IMR-90 (cell line): ENCODE measurements around the gene SERPINE2. TPM values are rescaled to one million over a fixed set of nuclear protein-coding genes. Genes with fewer than 3 reads are reported as not detected.
A peak's percentile ranks its signal among the peaks of the same experiment; 100 is the strongest.

ENCODE experiments used
- ATAC-seq: fragments of 200-7000 bp; cut with Tn5 transposase; 2 replicates; pipeline ENCODE4 v1.9.1; 2020; ENCODE audit warnings: low read depth, mild to moderate bottlenecking, moderate library complexity
- BruUV-seq: library from RNA; stranded (reverse); fragments of 400-500 nt; replicated peaks from 2 replicates; lab custom pipeline; 2021; lab: Mats Ljungman, UMichigan
- CTCF ChIA-PET: fragments of 300-600 bp; formaldehyde crosslinking; extraction: SDS; loops from one replicate; lab custom pipeline; 2021; ENCODE audit warnings: antibody characterized with exemption; lab: Yijun Ruan, JAX
- POLR2A ChIA-PET: fragments of 300-600 bp; sonication (Branson Sonifier 250); formaldehyde crosslinking; loops from one replicate; lab custom pipeline; 2022; ENCODE audit warnings: antibody characterized with exemption; ENCODE audit not compliant: unreplicated experiment; lab: Charles Lee
- DNase-seq: peaks from one replicate; pipeline ENCODE4 v3.0.0; 2013
- H2AFZ ChIP-seq: replicated peaks from 2 replicates; pipeline ENCODE3; 2013; ENCODE audit warnings: low read length, mild to moderate bottlenecking; ENCODE audit not compliant: poor library complexity
- H2AK5ac ChIP-seq: 2 replicates; pipeline ENCODE4 v1.6.1; 2013; ENCODE audit warnings: low read depth, low read length, inconsistent platforms
- H2AK9ac ChIP-seq: replicated peaks from 2 replicates; pipeline ENCODE3; 2013; ENCODE audit warnings: mild to moderate bottlenecking, low read depth, low read length, moderate library complexity; ENCODE audit not compliant: poor library complexity
- H2BK120ac ChIP-seq: 2 replicates; pipeline ENCODE4 v1.6.1; 2013; ENCODE audit warnings: low read depth, low read length, inconsistent platforms
- H2BK15ac ChIP-seq: 3 replicates; pipeline ENCODE4 v1.6.1; 2013; ENCODE audit warnings: low read depth, low read length, inconsistent platforms
- H2BK20ac ChIP-seq: 2 replicates; pipeline ENCODE4 v1.6.1; 2013; ENCODE audit warnings: low read depth, mild to moderate bottlenecking, inconsistent platforms, low read length, moderate library complexity
- H2BK5ac ChIP-seq: 2 replicates; pipeline ENCODE4 v1.6.1; 2013; ENCODE audit warnings: mild to moderate bottlenecking, low read depth, low read length, inconsistent platforms; ENCODE audit not compliant: poor library complexity, severe bottlenecking
- H3K14ac ChIP-seq: replicated peaks from 2 replicates; pipeline ENCODE4 v1.6.1; 2013; ENCODE audit warnings: low read depth, low read length, inconsistent platforms
- H3K18ac ChIP-seq: 2 replicates; pipeline ENCODE4 v1.6.1; 2013; ENCODE audit warnings: low read depth, low read length, control low read depth
- H3K23ac ChIP-seq: 2 replicates; pipeline ENCODE4 v1.6.1; 2013; ENCODE audit warnings: low read depth, low read length, inconsistent platforms
- H3K27ac ChIP-seq: 2 replicates; pipeline ENCODE4 v1.5.1; 2013; ENCODE audit warnings: mild to moderate bottlenecking, control low read depth, low read length; ENCODE audit not compliant: insufficient read depth
- H3K27me3 ChIP-seq: 2 replicates; pipeline ENCODE4 v1.6.1; 2013; ENCODE audit warnings: low read length; ENCODE audit not compliant: control insufficient read depth, insufficient read depth
- H3K36me3 ChIP-seq: 2 replicates; pipeline ENCODE4 v1.6.1; 2013; ENCODE audit warnings: low read length, mixed read lengths; ENCODE audit not compliant: control insufficient read depth, insufficient read depth
- H3K4ac ChIP-seq: 2 replicates; pipeline ENCODE4 v1.6.1; 2013; ENCODE audit warnings: low read depth, low read length, inconsistent platforms
- H3K4me1 ChIP-seq: 2 replicates; pipeline ENCODE4 v1.6.1; 2013; ENCODE audit warnings: low read length, mixed read lengths; ENCODE audit not compliant: control insufficient read depth, insufficient read depth
- H3K4me2 ChIP-seq: 2 replicates; pipeline ENCODE4 v1.6.1; 2013; ENCODE audit warnings: low read depth, mild to moderate bottlenecking, control low read depth, low read length, moderate library complexity
- H3K4me3 ChIP-seq: 2 replicates; pipeline ENCODE4 v1.5.1; 2013; ENCODE audit warnings: low read depth, mild to moderate bottlenecking, control low read depth, low read length, moderate library complexity; ENCODE audit not compliant: insufficient read depth
- H3K56ac ChIP-seq: 2 replicates; pipeline ENCODE4 v1.6.1; 2013; ENCODE audit warnings: low read length, inconsistent platforms; ENCODE audit not compliant: insufficient read depth; ENCODE audit errors: extremely low read depth
- H3K79me1 ChIP-seq, 2 experiments: 2 replicates each; pipeline ENCODE4 v1.6.1; 2013; ENCODE audit warnings: low read length in 2 of 2, inconsistent platforms in 1 of 2, low read depth in 1 of 2
- H3K9ac ChIP-seq: 2 replicates; pipeline ENCODE4 v1.6.1; 2013; ENCODE audit warnings: low read depth, low read length, control low read depth
- H3K9me1 ChIP-seq: 2 replicates; pipeline ENCODE4 v1.6.1; 2013; ENCODE audit warnings: low read length, inconsistent platforms; ENCODE audit not compliant: insufficient read depth
- H3K9me3 ChIP-seq: 2 replicates; pipeline ENCODE4 v1.6.1; 2013; ENCODE audit warnings: low read length; ENCODE audit not compliant: control insufficient read depth, insufficient read depth
- H4K20me1 ChIP-seq: 2 replicates; pipeline ENCODE4 v1.6.1; 2013; ENCODE audit warnings: low read length, inconsistent platforms; ENCODE audit not compliant: insufficient read depth
- H4K5ac ChIP-seq: 2 replicates; pipeline ENCODE4 v1.6.1; 2013; ENCODE audit warnings: mild to moderate bottlenecking, low read depth, low read length, control low read depth
- H4K8ac ChIP-seq, 2 experiments: 2 replicates each; pipeline ENCODE4 v1.6.1; 2013; ENCODE audit warnings: low read depth in 2 of 2, low read length in 2 of 2, control low read depth in 1 of 2, inconsistent platforms in 1 of 2
- H4K91ac ChIP-seq: 2 replicates; pipeline ENCODE4 v1.6.1; 2013; ENCODE audit warnings: low read depth, low read length, inconsistent platforms; ENCODE audit not compliant: insufficient read depth
- MAZ ChIP-seq: IDR thresholded peaks from 2 replicates; pipeline ENCODE4 v1.6.1; 2012; ENCODE audit warnings: low read depth, mild to moderate bottlenecking, low read length, improper control_type of control experiment, moderate library complexity, borderline replicate concordance
- WGBS, 2 experiments: methylation state at CpG; one replicate each; pipeline versions ENCODE4 v1.1.5 to v1.1.7; 2013; ENCODE audit warnings: missing lambda C conversion rate in 2 of 2; ENCODE audit not compliant: insufficient read length in 1 of 2; ENCODE audit errors: extremely low coverage in 2 of 2; 5-methylcytosine and 5-hydroxymethylcytosine counted together
- dilution Hi-C: fragments of 300-500 bp; cut with HindIII; formaldehyde crosslinking; loops from one replicate; pipeline ENCODE4 v1.14.3; 2018; ENCODE audit warnings: low sequenced_read_pairs; ENCODE audit not compliant: unreplicated experiment
- in situ Hi-C: fragments of 300-500 bp; cut with MboI; formaldehyde crosslinking; loops from 3 replicates; pipeline ENCODE4 v1.14.3; 2019; ENCODE audit warnings: low sequenced_read_pairs, inconsistent platforms, mixed read lengths
- intact Hi-C: fragments of 100-400 bp; cut with micrococcal nuclease; formaldehyde crosslinking; loops from 2 replicates; pipeline ENCODE4 v1.10.0; 2022
- polyA plus RNA-seq, 3 experiments: library from polyadenylated mRNA; depleted of rRNA; stranded (reverse); fragments of >200 nt; gene quantifications; 2 replicates each; pipeline ENCODE4 v1.2.3, GENCODE V29; 2012; ENCODE audit warnings: low replicate concordance in 1 of 3
- total RNA-seq: library from RNA; depleted of rRNA; stranded (reverse); fragments of >200 nt; gene quantifications from 2 replicates; pipeline ENCODE4 v1.2.3, GENCODE V29; 2012
- TF ChIP-seq, protein P1 (sequence below): fragments of 150-350 bp; IDR thresholded peaks from 2 replicates; pipeline ENCODE4 v1.6.1; 2017; ENCODE audit warnings: mild to moderate bottlenecking, antibody characterized with exemption, low read length, low read depth

SERPINE2 gene
- total and polyA plus RNA-seq, 2 of the 4 experiments (the other 2 are of a cell fraction), result 24.0 to 62.7 TPM

DNA sequence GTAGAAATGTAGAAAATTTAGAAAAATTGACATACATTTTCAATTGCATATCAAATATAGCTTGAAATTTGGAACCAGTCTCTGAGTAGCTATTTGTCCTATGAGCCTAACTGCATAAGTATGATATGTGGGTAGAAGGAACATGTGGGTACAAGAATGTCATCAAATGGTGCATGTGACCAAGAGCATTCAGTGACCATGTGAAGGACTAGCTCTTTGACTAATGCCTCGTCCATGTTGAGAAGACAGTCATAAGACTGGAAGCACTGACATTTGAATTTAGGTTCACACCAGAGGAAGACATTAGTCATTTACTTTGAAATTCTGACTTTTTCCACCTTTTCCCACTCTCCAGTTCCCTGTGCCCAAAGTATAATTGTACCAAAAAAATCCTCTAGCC lies 69.2 kb downstream of the SERPINE2 start:
- H4K20me1 ChIP-seq, result no peaks in the 10 kb centered on the region
- no peaks in the 10 kb centered on the region for H3K27me3 ChIP-seq
- BruUV-seq, result no TSS peak
- H3K27ac ChIP-seq, result no peak overlapping the region
- H4K8ac ChIP-seq, result no peak overlapping the region
- H3K9me3 ChIP-seq, result no peaks in the 10 kb centered on the region
- WGBS, 2 experiments, result 80% methylated on average over 1 of the region's 1 CpG; no CpG with 5 or more reads in 1 of the 2 experiments
- H2BK5ac ChIP-seq, result no peak overlapping the region
- no peak overlapping the region for H2AK9ac ChIP-seq
- ChIA-PET CTCF (interaction anchor here (0.5 to 2.8 kb wide), 13 partner anchors 9 to 400 kb away, joined by 3 to 33 read pairs (median 4); no protein-coding TSS in a partner anchor), POLR2A (interaction anchor here (0.7 kb wide), 2 partner anchors 310 to 315 kb away, joined by 3 read pairs; no protein-coding TSS in a partner anchor)
- no peak overlapping the region for H3K56ac ChIP-seq
- intact Hi-C loops (loop anchor here (1.0 to 5.0 kb wide), 7 partner anchors 23 to 807 kb away; partner anchors contain the start of gene SERPINE2), in situ Hi-C loops (no loop called here), dilution Hi-C loops (no loop called here)
- no peak overlapping the region for H2AFZ ChIP-seq
- no peak overlapping the region for H3K9ac ChIP-seq
- no peak overlapping the region for H2AK5ac ChIP-seq
- no peak overlapping the region for H3K4ac ChIP-seq
- ATAC-seq, result peak; percentile 38
- H3K4me3 ChIP-seq, result no peak overlapping the region
- DNase-seq, result peak; percentile 12
- no peaks in the 10 kb centered on the region for H3K9me1 ChIP-seq
- H2BK15ac ChIP-seq, result no peak overlapping the region
- peaks cover 0 to 3% of the 10 kb centered on the region in 2 experiments; a peak in 1 of 4 replicates for H3K79me1 ChIP-seq
- no peak overlapping the region for H3K18ac ChIP-seq
- peaks cover 13% of the 10 kb centered on the region for H3K36me3 ChIP-seq
- no peak overlapping the region for H3K14ac ChIP-seq
- no peak overlapping the region for H4K91ac ChIP-seq
- TF ChIP-seq, protein P1, sequence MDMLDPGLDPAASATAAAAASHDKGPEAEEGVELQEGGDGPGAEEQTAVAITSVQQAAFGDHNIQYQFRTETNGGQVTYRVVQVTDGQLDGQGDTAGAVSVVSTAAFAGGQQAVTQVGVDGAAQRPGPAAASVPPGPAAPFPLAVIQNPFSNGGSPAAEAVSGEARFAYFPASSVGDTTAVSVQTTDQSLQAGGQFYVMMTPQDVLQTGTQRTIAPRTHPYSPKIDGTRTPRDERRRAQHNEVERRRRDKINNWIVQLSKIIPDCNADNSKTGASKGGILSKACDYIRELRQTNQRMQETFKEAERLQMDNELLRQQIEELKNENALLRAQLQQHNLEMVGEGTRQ, result peak; percentile 56
- no peak for TF ChIP-seq MAZ
- H2BK120ac ChIP-seq, result no peak overlapping the region
- no peak overlapping the region for H3K23ac ChIP-seq
- no peak overlapping the region for H4K5ac ChIP-seq
- H2BK20ac ChIP-seq, result no peak overlapping the region
- no peaks in the 10 kb centered on the region for H3K4me1 ChIP-seq
- H3K4me2 ChIP-seq, result no peak overlapping the region
